ENCODE data around the gene KLC3. TPM values are rescaled to one million over a fixed set of nuclear protein-coding genes. Genes with fewer than 3 reads are reported as not detected.

Gene KLC3
- total RNA-seq, 1 experiment from 2014 or later, result 4.8 TPM

- no peak overlapping the region for H4K5ac ChIP-seq (ENCODE audit: insufficient read length, low read depth, low read length)
- H3K23me2 ChIP-seq (ENCODE audit: insufficient read length, low read depth, low read length, poor library complexity, severe bottlenecking), result peaks cover 12% of the 10 kb centered on the region
- H3K27me3 ChIP-seq (ENCODE audit: insufficient read depth, low read length), result peaks cover 15% of the 10 kb centered on the region; the same call in 1 of the 2 replicates
- Mint-ChIP-seq H3K27ac (peak overlapping the region in 1 of 3 experiments; percentile 31; a peak in 1 of 7 replicates), H3K4me3 (peak overlapping the region in 1 of 2 experiments; percentile 29; a peak in 1 of 5 replicates), H3K9me3 (no peaks in the 10 kb centered on the region), H3K27me3 (ENCODE audit: low read depth) (peaks cover 7% of the 10 kb centered on the region), H3K4me1 (no peaks in the 10 kb centered on the region), H3K36me3 (ENCODE audit: insufficient read depth in 1 of 3, low read depth in 3 of 3) (peaks cover 0 to 2% (median 0%) of the 10 kb centered on the region in 3 experiments; a peak in 2 of 7 replicates)
- TF ChIP-seq, protein P1, sequence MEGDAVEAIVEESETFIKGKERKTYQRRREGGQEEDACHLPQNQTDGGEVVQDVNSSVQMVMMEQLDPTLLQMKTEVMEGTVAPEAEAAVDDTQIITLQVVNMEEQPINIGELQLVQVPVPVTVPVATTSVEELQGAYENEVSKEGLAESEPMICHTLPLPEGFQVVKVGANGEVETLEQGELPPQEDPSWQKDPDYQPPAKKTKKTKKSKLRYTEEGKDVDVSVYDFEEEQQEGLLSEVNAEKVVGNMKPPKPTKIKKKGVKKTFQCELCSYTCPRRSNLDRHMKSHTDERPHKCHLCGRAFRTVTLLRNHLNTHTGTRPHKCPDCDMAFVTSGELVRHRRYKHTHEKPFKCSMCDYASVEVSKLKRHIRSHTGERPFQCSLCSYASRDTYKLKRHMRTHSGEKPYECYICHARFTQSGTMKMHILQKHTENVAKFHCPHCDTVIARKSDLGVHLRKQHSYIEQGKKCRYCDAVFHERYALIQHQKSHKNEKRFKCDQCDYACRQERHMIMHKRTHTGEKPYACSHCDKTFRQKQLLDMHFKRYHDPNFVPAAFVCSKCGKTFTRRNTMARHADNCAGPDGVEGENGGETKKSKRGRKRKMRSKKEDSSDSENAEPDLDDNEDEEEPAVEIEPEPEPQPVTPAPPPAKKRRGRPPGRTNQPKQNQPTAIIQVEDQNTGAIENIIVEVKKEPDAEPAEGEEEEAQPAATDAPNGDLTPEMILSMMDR (conservative IDR thresholded peaks at IDR 0.05), result no peak; the same call in 2 of the 3 replicates
- no peaks in the 10 kb centered on the region for H3K9me3 ChIP-seq (ENCODE audit: control insufficient read depth, low read depth, low read length)
- H2BK120ac ChIP-seq (ENCODE audit: low read depth, low read length, poor library complexity, severe bottlenecking), result no peak overlapping the region
- H2BK20ac ChIP-seq (ENCODE audit: low read depth, low read length, poor library complexity, severe bottlenecking), result no peak overlapping the region
- no CpG with 5 or more reads among the region's 75 CpGs for WGBS (ENCODE audit: extremely low coverage, insufficient read length, low lambda C conversion rate)
- no peak overlapping the region for H2AK5ac ChIP-seq (ENCODE audit: insufficient read length, low read length)
- no peak overlapping the region for H3K4ac ChIP-seq (ENCODE audit: low read depth, low read length)
- no peak overlapping the region for H3K23ac ChIP-seq (ENCODE audit: insufficient read length, low read depth, low read length)
- no peak overlapping the region for H2BK5ac ChIP-seq (ENCODE audit: insufficient read length, low read length)
- no peak overlapping the region for H3K18ac ChIP-seq (ENCODE audit: insufficient read length, low read depth, low read length)
- no peak overlapping the region for H3K9ac ChIP-seq (ENCODE audit: extremely low read depth, insufficient read length, low read length)
- H4K20me1 ChIP-seq (ENCODE audit: control insufficient read depth, insufficient read depth, insufficient read length), result no peaks in the 10 kb centered on the region
- H3T11ph ChIP-seq (ENCODE audit: low read length), result no peak overlapping the region
- no peaks in the 10 kb centered on the region for H3K79me1 ChIP-seq (ENCODE audit: insufficient read depth, low read depth, low read length, poor library complexity, severe bottlenecking)
- no peaks in the 10 kb centered on the region for H3K79me2 ChIP-seq (ENCODE audit: insufficient read depth, low read length)
- no peaks in the 10 kb centered on the region for H3K4me1 ChIP-seq (ENCODE audit: insufficient read depth, low read length)
- no peak overlapping the region for H2BK12ac ChIP-seq (ENCODE audit: insufficient read length, low read depth, low read length)
- no peak overlapping the region for H3K56ac ChIP-seq (ENCODE audit: insufficient read length, low read depth, low read length)
- no peak overlapping the region; the same call in 1 of the 2 replicates for H3K14ac ChIP-seq (ENCODE audit: insufficient read depth, low read length)
- no peak overlapping the region for H4K91ac ChIP-seq (ENCODE audit: insufficient read length, low read depth, low read length)
- no peak overlapping the region for H4K8ac ChIP-seq (replicated peaks; ENCODE audit: insufficient read length, low read depth, low read length)
- H3K27ac ChIP-seq (ENCODE audit: insufficient read length, low read depth, low read length), result no peak overlapping the region
- peak overlapping the region; percentile 63 for H3K4me2 ChIP-seq (ENCODE audit: insufficient read depth, insufficient read length, low read length)
- peak; percentile 67 for DNase-seq
- H2AFZ ChIP-seq (ENCODE audit: low read length), result no peak overlapping the region
- H2BK15ac ChIP-seq (ENCODE audit: low read depth, low read length), result no peak overlapping the region
Measured at GRCh38 chr19:45385392-45386221, 45.1 kb downstream of the KLC3 start.

Data from H9 (cell line).